ENCODE results near the gene NFKBIE. TPM values are rescaled to one million over a fixed set of nuclear protein-coding genes. Genes with fewer than 3 reads are reported as not detected.

NFKBIE gene
- total RNA-seq, 1 donor from 2014 or later, result 46.3 TPM

- DNase-seq (ENCODE audit: low read depth), result no peak
- peaks cover 53% of the 10 kb centered on the region for H3K27me3 ChIP-seq (ENCODE audit: control insufficient read depth, insufficient read depth, low read length)
- H3K36me3 ChIP-seq (ENCODE audit: control insufficient read depth, insufficient read depth, low read length), result no peaks in the 10 kb centered on the region
- no peak for TF ChIP-seq CTCF (IDR thresholded peaks at IDR 0.05; ENCODE audit: insufficient read depth, low read length, poor library complexity, severe bottlenecking)
- no peak within 1 kb of the TSS for H3K4me3 ChIP-seq (ENCODE audit: low read depth, low read length)
Measured at GRCh38 chr6:44269921-44270525, 4.7 kb upstream of the NFKBIE start, which contains the start of gene TMEM151B. TSS of gene TMEM151B (plus strand) at chr6:44270450. CDS start at chr6:44270743, 293 bp downstream.

- Histone ChIP-seq H3K27me3 (ENCODE audit: control insufficient read depth, insufficient read depth, low read length) (peaks cover 50% of the 10 kb centered on the region), H3K36me3 (ENCODE audit: control insufficient read depth, insufficient read depth, low read length) (no peaks in the 10 kb centered on the region), H3K4me3 (ENCODE audit: low read depth, low read length) (no peak overlapping the region)
- DNase-seq (ENCODE audit: low read depth), result no peak
- TF ChIP-seq CTCF (IDR thresholded peaks at IDR 0.05; ENCODE audit: insufficient read depth, low read length, poor library complexity, severe bottlenecking), result no peak
Measured at GRCh38 chr6:44269178-44269920, 4.0 kb upstream of the NFKBIE start.

- H3K36me3 ChIP-seq (ENCODE audit: control insufficient read depth, insufficient read depth, low read length), result no peaks in the 10 kb centered on the region
- TF ChIP-seq CTCF (IDR thresholded peaks at IDR 0.05; ENCODE audit: insufficient read depth, low read length, poor library complexity, severe bottlenecking), result peak; percentile 93
- no peak for DNase-seq (ENCODE audit: low read depth)
- H3K4me3 ChIP-seq (ENCODE audit: low read depth, low read length), result no peak overlapping the region
- H3K27me3 ChIP-seq (ENCODE audit: control insufficient read depth, insufficient read depth, low read length), result peaks cover 46% of the 10 kb centered on the region
Measured at GRCh38 chr6:44268095-44268628, 2.8 kb upstream of the NFKBIE start.

GRCh38 chr6:44267252-44267651 lies 1.9 kb upstream of the NFKBIE start:
- Histone ChIP-seq H3K4me3 (ENCODE audit: low read depth, low read length) (no peak overlapping the region), H3K36me3 (ENCODE audit: control insufficient read depth, insufficient read depth, low read length) (no peaks in the 10 kb centered on the region), H3K27me3 (ENCODE audit: control insufficient read depth, insufficient read depth, low read length) (peaks cover 37% of the 10 kb centered on the region)
- no peak for DNase-seq (ENCODE audit: low read depth)
- no peak for TF ChIP-seq CTCF (IDR thresholded peaks at IDR 0.05; ENCODE audit: insufficient read depth, low read length, poor library complexity, severe bottlenecking)

- no peak for TF ChIP-seq CTCF (IDR thresholded peaks at IDR 0.05; ENCODE audit: insufficient read depth, low read length, poor library complexity, severe bottlenecking)
- no peak for DNase-seq (ENCODE audit: low read depth)
- H3K36me3 ChIP-seq (ENCODE audit: control insufficient read depth, insufficient read depth, low read length), result no peaks in the 10 kb centered on the region
- H3K27me3 ChIP-seq (ENCODE audit: control insufficient read depth, insufficient read depth, low read length), result peaks cover 28% of the 10 kb centered on the region
- no peak overlapping the region for H3K4me3 ChIP-seq (ENCODE audit: low read depth, low read length)
Measured at GRCh38 chr6:44266347-44266746, 996 bp upstream of the NFKBIE start.
